ENCODE measurements around the gene CNTN4.

GRCh38 chr3:2513986-2514385 lies 415.3 kb downstream of the CNTN4 start:
- TF ChIP-seq CTCF (IDR thresholded peaks at IDR 0.05) (no peak), POLR2A (IDR thresholded peaks at IDR 0.05) (no peak)

All from body of pancreas (tissue), 4 donors.